ENCODE measurements around the gene CHST13.

- TF ChIP-seq CTCF (conservative IDR thresholded peaks at IDR 0.05; ENCODE audit: low read depth, low read length) = no peak
- TF ChIP-seq EZH2 (IDR thresholded peaks at IDR 0.05; ENCODE audit: low read length, unreplicated experiment) = no peak
- no peak for TF ChIP-seq EZH2phosphoT487 (IDR thresholded peaks at IDR 0.05; ENCODE audit: borderline replicate concordance, low read length)
Measured at GRCh38 chr3:126496894-126497850, 26.8 kb upstream of the CHST13 start.
